Heart right ventricle (tissue), 16 donors: ENCODE measurements around the gene TTC5. TPM values are rescaled to one million over a fixed set of nuclear protein-coding genes. Genes with fewer than 3 reads are reported as not detected.
A peak's percentile ranks its signal among the peaks of the same experiment; 100 is the strongest.

ENCODE experiments used
- ATAC-seq, 8 donors: fragments of 200-7000 bp; cut with Tn5 transposase; one replicate each; pipeline ENCODE4 v1.9.1; 2020; ENCODE audit warnings: mild to moderate bottlenecking in 8 of 8, moderate library complexity in 8 of 8, moderate number of reproducible peaks in 1 of 8
- DNase-seq, 2 donors: peaks; one replicate each; pipeline ENCODE4 v3.0.0-alpha.2; 2020
- H3K27ac ChIP-seq, 10 donors: fragments of 200-600 bp; sonication (generic) in 2 of 10; one replicate each; pipeline versions ENCODE4 v1.5.0 to v1.8.0; 2020 to 2022; ENCODE audit warnings: mild to moderate bottlenecking in 3 of 10
- H3K27me3 ChIP-seq, 7 donors: fragments of 200-600 bp; one replicate each; pipeline ENCODE4 v1.8.0; 2021 to 2022; ENCODE audit warnings: mild to moderate bottlenecking in 2 of 7
- H3K36me3 ChIP-seq, 9 donors: fragments of 200-600 bp; sonication (generic) in 1 of 9; one replicate each; pipeline versions ENCODE4 v1.5.0 to v1.8.0; 2020 to 2022; ENCODE audit warnings: mild to moderate bottlenecking in 2 of 9
- H3K4me1 ChIP-seq, 9 donors: fragments of 200-600 bp; sonication (generic) in 1 of 9; one replicate each; pipeline versions ENCODE4 v1.5.0 to v1.8.0; 2020 to 2022; ENCODE audit warnings: mild to moderate bottlenecking in 4 of 9
- H3K4me3 ChIP-seq, 10 donors: fragments of 200-600 bp; sonication (generic) in 2 of 10; one replicate each; pipeline versions ENCODE4 v1.5.0 to v1.8.0; 2020 to 2022; ENCODE audit warnings: mild to moderate bottlenecking in 7 of 10, moderate library complexity in 2 of 10
- H3K9me3 ChIP-seq, 11 donors: fragments of 200-600 bp in 10 of 11; sonication (generic) in 2 of 11; one replicate each; pipeline versions ENCODE4 v1.5.0 to v1.8.0; 2013 to 2022; ENCODE audit warnings: mild to moderate bottlenecking in 2 of 11, control low read depth in 1 of 11, moderate library complexity in 1 of 11
- WGBS, 2 donors: extraction: QIAGEN DNeasy Blood & Tissue Kit; methylation state at CpG; one replicate each; pipeline ENCODE4 v1.1.7; 2013; ENCODE audit warnings: inconsistent platforms in 1 of 2; 5-methylcytosine and 5-hydroxymethylcytosine counted together
- intact Hi-C, 10 donors: fragments of 100-400 bp; cut with DNase I; formaldehyde crosslinking; loops; one replicate each; pipeline versions ENCODE4 v1.11.1 to v1.14.2; 2022
- polyA plus RNA-seq, 2 donors: library from polyadenylated mRNA; stranded (reverse); fragments of 200-250 nt; gene quantifications; one replicate each; pipeline ENCODE4 v1.2.3, GENCODE V29; 2013
- total RNA-seq, 10 donors: library from RNA; stranded (reverse); fragmentation: NEBNext Ultra II Directional in 3 of 10; extraction: Animal tissue kit (Norgen Biotek cat#: 25700) in 3 of 10; gene quantifications; one replicate each; pipeline versions ENCODE4 v1.2.1 to v1.2.4, GENCODE V29; 2021 to 2023
- TF ChIP-seq, protein P1 (sequence below), 9 donors: fragments of 200-600 bp; sonication (generic) in 2 of 9; IDR thresholded peaks; one replicate each; pipeline versions ENCODE4 v1.5.0 to v1.8.0; 2021 to 2022; ENCODE audit warnings: antibody characterized with exemption in 9 of 9, mild to moderate bottlenecking in 5 of 9, moderate library complexity in 1 of 9
- donor health status: Arrhythmogenic right ventricular cardiomyopathy.
- donor health status: ischemic (EF 13 %, LVEDD 7.1; RV severe dilation, severe dysfunction).
- donor health status: healthy with polysubstance abuse.
- donor health status: DM: no; HTN: yes; CAD: no.
- donor health status: DM: no; HTN: no; CAD: no.
- donor health status: ischemic (EF 25% LVEDD 6.9; RV normal size, moderate dysfunction).
- donor health status: ischemic (EF 25% LVEDD 5.7; RV mildly dilated, moderate dysfunction).
- donor health status: healthy.
- donor health status: DM: yes; HTN: yes; CAD: no.
- donor health status: Ischemic cardiomyopathy.
- donor health status: ischemic (EF 35%, LVEDD 5.7; RV mildly dilated, moderate dysfunction).
- donor health status: nonischemic (EF 11% LVEDD 7.7; RV severe dilation, severe dysfunction).
- donor health status: DM: yes; HTN: yes; CAD: no.
- donor health status: PGD.
- donor health status: ischemic (EF 29% LVEDD 5.4; RV normal size, mild dysfunction).
- donor health status: nonischemic (EF 23%, LVEDD 6.1; RV moderate dilation, normal function).

The TTC5 gene
- total and polyA plus RNA-seq, 12 donors: 3.2 to 14.0 (median 10.6) TPM

DNA sequence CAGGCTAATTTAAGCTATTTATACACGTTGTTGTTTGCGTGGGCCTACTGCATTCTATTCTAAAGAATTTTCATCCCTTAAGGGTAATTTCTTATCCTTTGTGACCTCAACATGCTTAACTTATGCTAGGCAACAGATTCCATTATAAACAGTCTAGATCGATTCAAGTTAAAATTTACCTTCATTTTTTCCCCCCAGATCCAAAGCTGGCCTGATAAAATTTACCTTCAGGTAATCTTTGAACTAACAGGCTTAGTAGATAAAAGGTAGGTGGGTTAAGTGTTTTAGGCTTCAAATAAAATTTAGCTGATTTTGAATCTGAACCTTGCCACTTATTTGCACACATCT lies 27.7 kb upstream of the TTC5 start:
- Histone ChIP-seq H3K4me1 (peaks cover 0 to 27% (median 23%) of the 10 kb centered on the region in 9 donors), H3K27ac (peak overlapping the region; percentile 49 to 89 (median 84)), H3K4me3 (peak overlapping the region in 9 of 10 donors; percentile 51 to 75 (median 68)), H3K9me3 (no peaks in the 10 kb centered on the region), H3K27me3 (no peaks in the 10 kb centered on the region), H3K36me3 (peaks cover 0 to 10% (median 0%) of the 10 kb centered on the region in 9 donors)
- TF ChIP-seq, protein P1, sequence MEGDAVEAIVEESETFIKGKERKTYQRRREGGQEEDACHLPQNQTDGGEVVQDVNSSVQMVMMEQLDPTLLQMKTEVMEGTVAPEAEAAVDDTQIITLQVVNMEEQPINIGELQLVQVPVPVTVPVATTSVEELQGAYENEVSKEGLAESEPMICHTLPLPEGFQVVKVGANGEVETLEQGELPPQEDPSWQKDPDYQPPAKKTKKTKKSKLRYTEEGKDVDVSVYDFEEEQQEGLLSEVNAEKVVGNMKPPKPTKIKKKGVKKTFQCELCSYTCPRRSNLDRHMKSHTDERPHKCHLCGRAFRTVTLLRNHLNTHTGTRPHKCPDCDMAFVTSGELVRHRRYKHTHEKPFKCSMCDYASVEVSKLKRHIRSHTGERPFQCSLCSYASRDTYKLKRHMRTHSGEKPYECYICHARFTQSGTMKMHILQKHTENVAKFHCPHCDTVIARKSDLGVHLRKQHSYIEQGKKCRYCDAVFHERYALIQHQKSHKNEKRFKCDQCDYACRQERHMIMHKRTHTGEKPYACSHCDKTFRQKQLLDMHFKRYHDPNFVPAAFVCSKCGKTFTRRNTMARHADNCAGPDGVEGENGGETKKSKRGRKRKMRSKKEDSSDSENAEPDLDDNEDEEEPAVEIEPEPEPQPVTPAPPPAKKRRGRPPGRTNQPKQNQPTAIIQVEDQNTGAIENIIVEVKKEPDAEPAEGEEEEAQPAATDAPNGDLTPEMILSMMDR (IDR thresholded peaks at IDR 0.05): no peak
- ATAC-seq (no peak), DNase-seq (no peak)
- 10 to 11% methylated on average over 3 of the region's 3 CpGs for WGBS, 2 donors
- intact Hi-C loops: loop anchor here in 6 of 10 donors (1.0 to 10.0 kb wide), 7 partner anchors 10 to 471 kb away; partner anchors contain the start of genes PARP2 (in 3 of the 6), RNASE4 (in 3 of the 6), ANG (in 2 of the 6) and PIP4P1 (in 1 of the 6)

- WGBS, 2 donors: 0 to 1% methylated on average over 19 of the region's 19 CpGs
- intact Hi-C loops: loop anchor here in 6 of 10 donors (1.0 to 10.0 kb wide), 7 partner anchors 10 to 472 kb away; partner anchors contain the start of genes PARP2 (in 3 of the 6), RNASE4 (in 3 of the 6), ANG (in 2 of the 6) and PIP4P1 (in 1 of the 6)
- H3K27me3 ChIP-seq: no peaks in the 10 kb centered on the region
- H3K27ac ChIP-seq: peak within 1 kb of the TSS; percentile 49 to 89 (median 84)
- H3K9me3 ChIP-seq: no peaks in the 10 kb centered on the region
- peak; percentile 29 to 83 for DNase-seq
- peak; percentile 96 to 100 (median 99) for ATAC-seq
- H3K4me1 ChIP-seq: peaks cover 0 to 28% (median 23%) of the 10 kb centered on the region in 9 donors
- TF ChIP-seq, protein P1 (IDR thresholded peaks at IDR 0.05): no peak
- peak within 1 kb of the TSS; percentile 29 to 75 (median 68) for H3K4me3 ChIP-seq
- peaks cover 0 to 15% (median 0%) of the 10 kb centered on the region in 9 donors for H3K36me3 ChIP-seq
These were observed 27.2 kb upstream of the TTC5 start, which contains the start of gene CCNB1IP1 for GRCh38 chr14:20332788-20333493. Gene CCNB1IP1, minus strand, starts transcription at chr14:20333279. Its CDS starts 16,756 bp downstream, at chr14:20316523.

DNA sequence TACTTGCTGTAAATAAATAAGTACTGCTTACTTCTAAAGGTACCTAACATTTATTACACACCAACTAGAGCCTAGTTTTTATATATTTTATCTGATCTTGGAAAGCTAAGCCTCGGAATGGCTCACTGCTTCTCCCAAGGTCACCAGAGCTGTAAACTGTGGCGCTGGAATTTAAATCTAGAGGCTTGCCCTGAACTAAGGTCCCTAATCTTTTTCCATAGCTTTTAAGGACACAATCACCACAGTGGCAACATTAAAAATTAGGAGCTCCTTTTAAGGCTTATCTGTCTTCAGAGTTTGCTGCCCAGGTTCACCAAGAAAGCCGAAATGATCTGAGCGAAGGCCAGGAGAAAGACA lies 26.7 kb upstream of the TTC5 start:
- H3K9me3 ChIP-seq: no peaks in the 10 kb centered on the region
- no peaks in the 10 kb centered on the region for H3K27me3 ChIP-seq
- TF ChIP-seq, protein P1 (IDR thresholded peaks at IDR 0.05): no peak
- peaks cover 0 to 20% (median 0%) of the 10 kb centered on the region in 9 donors for H3K36me3 ChIP-seq
- H3K27ac ChIP-seq: peak overlapping the region; percentile 15 to 89 (median 84)
- H3K4me1 ChIP-seq: peaks cover 0 to 34% (median 28%) of the 10 kb centered on the region in 9 donors
- H3K4me3 ChIP-seq: peak overlapping the region; percentile 29 to 75 (median 68)
- peak; percentile 14 to 73 (median 62) for ATAC-seq
- no peak for DNase-seq
- intact Hi-C loops: loop anchor here in 6 of 10 donors (2.0 to 10.0 kb wide), 6 partner anchors 130 to 472 kb away; partner anchors contain the start of genes RNASE4 (in 3 of the 6), ANG (in 2 of the 6), PIP4P1 (in 1 of the 6) and RNASE1 (in 1 of the 6)
- WGBS, 2 donors: 4 to 5% methylated on average over 4 of the region's 4 CpGs

DNA sequence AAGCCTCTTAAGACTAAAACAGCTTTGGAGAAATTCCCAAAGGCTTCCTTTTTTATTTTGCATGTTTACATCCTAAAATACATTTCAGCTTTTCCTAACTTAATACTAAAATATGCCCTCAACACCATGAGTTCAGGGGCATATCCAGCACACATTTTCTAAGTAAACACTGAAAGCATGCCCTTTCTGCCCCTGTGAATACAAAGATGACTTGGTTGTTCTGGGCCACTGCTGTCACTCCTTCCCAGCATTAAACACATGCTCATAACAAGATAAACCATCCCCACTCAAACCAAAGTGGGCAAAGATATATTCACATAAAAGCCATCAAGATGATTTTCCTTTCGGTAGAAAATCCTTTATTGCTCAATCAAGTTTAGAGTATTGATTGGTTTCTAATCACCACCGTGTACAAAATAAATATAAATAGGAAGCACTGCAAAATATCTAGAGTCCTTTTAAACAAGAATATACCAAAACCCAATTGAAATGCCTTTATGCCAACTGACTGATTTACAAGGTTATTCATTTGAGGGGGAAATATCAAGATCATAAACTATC lies 25.4 kb upstream of the TTC5 start:
- DNase-seq (no peak), ATAC-seq (no peak)
- Histone ChIP-seq H3K4me1 (peaks cover 0 to 40% (median 33%) of the 10 kb centered on the region in 9 donors), H3K9me3 (no peaks in the 10 kb centered on the region), H3K27me3 (no peaks in the 10 kb centered on the region), H3K4me3 (peak overlapping the region in 3 of 10 donors; percentile 3 to 72 (median 68)), H3K36me3 (peaks cover 0 to 29% (median 5%) of the 10 kb centered on the region in 9 donors), H3K27ac (peak overlapping the region in 2 of 10 donors; percentile 80 to 89)
- intact Hi-C loops: loop anchor here in 6 of 10 donors (2.0 to 10.0 kb wide), 5 partner anchors 131 to 474 kb away; partner anchors contain the start of genes RNASE4 (in 3 of the 6), ANG (in 2 of the 6), PIP4P1 (in 1 of the 6) and RNASE1 (in 1 of the 6)
- TF ChIP-seq, protein P1 (IDR thresholded peaks at IDR 0.05): no peak
- 72 to 74% methylated on average over 2 of the region's 2 CpGs for WGBS, 2 donors
